IMR-90 (cell line): Measurements from ENCODE around the gene CLHC1. TPM values are rescaled to one million over a fixed set of nuclear protein-coding genes. Genes with fewer than 3 reads are reported as not detected.

Experiments used
- ATAC-seq: fragments of 200-7000 bp; cut with Tn5 transposase; 2 replicates; pipeline ENCODE4 v1.9.1; 2020; ENCODE audit warnings: low read depth, mild to moderate bottlenecking, moderate library complexity
- BruUV-seq: library from RNA; stranded (reverse); fragments of 400-500 nt; replicated peaks from 2 replicates; lab custom pipeline; 2021; lab: Mats Ljungman, UMichigan
- CTCF ChIA-PET: fragments of 300-600 bp; formaldehyde crosslinking; extraction: SDS; loops from one replicate; lab custom pipeline; 2021; ENCODE audit warnings: antibody characterized with exemption; lab: Yijun Ruan, JAX
- POLR2A ChIA-PET: fragments of 300-600 bp; sonication (Branson Sonifier 250); formaldehyde crosslinking; loops from one replicate; lab custom pipeline; 2022; ENCODE audit warnings: antibody characterized with exemption; ENCODE audit not compliant: unreplicated experiment; lab: Charles Lee
- DNase-seq: peaks from one replicate; pipeline ENCODE4 v3.0.0; 2013
- H2AFZ ChIP-seq: replicated peaks from 2 replicates; pipeline ENCODE3; 2013; ENCODE audit warnings: low read length, mild to moderate bottlenecking; ENCODE audit not compliant: poor library complexity
- H2AK5ac ChIP-seq: 2 replicates; pipeline ENCODE4 v1.6.1; 2013; ENCODE audit warnings: low read depth, low read length, inconsistent platforms
- H2AK9ac ChIP-seq: replicated peaks from 2 replicates; pipeline ENCODE3; 2013; ENCODE audit warnings: mild to moderate bottlenecking, low read depth, low read length, moderate library complexity; ENCODE audit not compliant: poor library complexity
- H2BK120ac ChIP-seq: 2 replicates; pipeline ENCODE4 v1.6.1; 2013; ENCODE audit warnings: low read depth, low read length, inconsistent platforms
- H2BK15ac ChIP-seq: 3 replicates; pipeline ENCODE4 v1.6.1; 2013; ENCODE audit warnings: low read depth, low read length, inconsistent platforms
- H2BK20ac ChIP-seq: 2 replicates; pipeline ENCODE4 v1.6.1; 2013; ENCODE audit warnings: low read depth, mild to moderate bottlenecking, inconsistent platforms, low read length, moderate library complexity
- H2BK5ac ChIP-seq: 2 replicates; pipeline ENCODE4 v1.6.1; 2013; ENCODE audit warnings: mild to moderate bottlenecking, low read depth, low read length, inconsistent platforms; ENCODE audit not compliant: poor library complexity, severe bottlenecking
- H3K14ac ChIP-seq: replicated peaks from 2 replicates; pipeline ENCODE4 v1.6.1; 2013; ENCODE audit warnings: low read depth, low read length, inconsistent platforms
- H3K18ac ChIP-seq: 2 replicates; pipeline ENCODE4 v1.6.1; 2013; ENCODE audit warnings: low read depth, low read length, control low read depth
- H3K23ac ChIP-seq: 2 replicates; pipeline ENCODE4 v1.6.1; 2013; ENCODE audit warnings: low read depth, low read length, inconsistent platforms
- H3K27ac ChIP-seq: 2 replicates; pipeline ENCODE4 v1.5.1; 2013; ENCODE audit warnings: mild to moderate bottlenecking, control low read depth, low read length; ENCODE audit not compliant: insufficient read depth
- H3K27me3 ChIP-seq: 2 replicates; pipeline ENCODE4 v1.6.1; 2013; ENCODE audit warnings: low read length; ENCODE audit not compliant: control insufficient read depth, insufficient read depth
- H3K36me3 ChIP-seq: 2 replicates; pipeline ENCODE4 v1.6.1; 2013; ENCODE audit warnings: low read length, mixed read lengths; ENCODE audit not compliant: control insufficient read depth, insufficient read depth
- H3K4ac ChIP-seq: 2 replicates; pipeline ENCODE4 v1.6.1; 2013; ENCODE audit warnings: low read depth, low read length, inconsistent platforms
- H3K4me1 ChIP-seq: 2 replicates; pipeline ENCODE4 v1.6.1; 2013; ENCODE audit warnings: low read length, mixed read lengths; ENCODE audit not compliant: control insufficient read depth, insufficient read depth
- H3K4me2 ChIP-seq: 2 replicates; pipeline ENCODE4 v1.6.1; 2013; ENCODE audit warnings: low read depth, mild to moderate bottlenecking, control low read depth, low read length, moderate library complexity
- H3K4me3 ChIP-seq: 2 replicates; pipeline ENCODE4 v1.5.1; 2013; ENCODE audit warnings: low read depth, mild to moderate bottlenecking, control low read depth, low read length, moderate library complexity; ENCODE audit not compliant: insufficient read depth
- H3K56ac ChIP-seq: 2 replicates; pipeline ENCODE4 v1.6.1; 2013; ENCODE audit warnings: low read length, inconsistent platforms; ENCODE audit not compliant: insufficient read depth; ENCODE audit errors: extremely low read depth
- H3K79me1 ChIP-seq, 2 experiments: 2 replicates each; pipeline ENCODE4 v1.6.1; 2013; ENCODE audit warnings: low read length in 2 of 2, inconsistent platforms in 1 of 2, low read depth in 1 of 2
- H3K9ac ChIP-seq: 2 replicates; pipeline ENCODE4 v1.6.1; 2013; ENCODE audit warnings: low read depth, low read length, control low read depth
- H3K9me1 ChIP-seq: 2 replicates; pipeline ENCODE4 v1.6.1; 2013; ENCODE audit warnings: low read length, inconsistent platforms; ENCODE audit not compliant: insufficient read depth
- H3K9me3 ChIP-seq: 2 replicates; pipeline ENCODE4 v1.6.1; 2013; ENCODE audit warnings: low read length; ENCODE audit not compliant: control insufficient read depth, insufficient read depth
- H4K20me1 ChIP-seq: 2 replicates; pipeline ENCODE4 v1.6.1; 2013; ENCODE audit warnings: low read length, inconsistent platforms; ENCODE audit not compliant: insufficient read depth
- H4K5ac ChIP-seq: 2 replicates; pipeline ENCODE4 v1.6.1; 2013; ENCODE audit warnings: mild to moderate bottlenecking, low read depth, low read length, control low read depth
- H4K8ac ChIP-seq, 2 experiments: 2 replicates each; pipeline ENCODE4 v1.6.1; 2013; ENCODE audit warnings: low read depth in 2 of 2, low read length in 2 of 2, control low read depth in 1 of 2, inconsistent platforms in 1 of 2
- H4K91ac ChIP-seq: 2 replicates; pipeline ENCODE4 v1.6.1; 2013; ENCODE audit warnings: low read depth, low read length, inconsistent platforms; ENCODE audit not compliant: insufficient read depth
- BHLHE40 ChIP-seq: fragments of 150-350 bp; IDR thresholded peaks from 2 replicates; pipeline ENCODE4 v1.6.1; 2016; ENCODE audit warnings: mild to moderate bottlenecking, low read depth, low read length
- CEBPB ChIP-seq: IDR thresholded peaks from 2 replicates; pipeline ENCODE4 v1.6.1; 2012; ENCODE audit warnings: low read depth, low read length, improper control_type of control experiment
- CTCF ChIP-seq: conservative IDR thresholded peaks from 2 replicates; pipeline ENCODE4 v1.5.1; 2012; ENCODE audit warnings: mild to moderate bottlenecking, low read depth, low read length, improper control_type of control experiment
- ELK1 ChIP-seq: fragments of 150-350 bp; IDR thresholded peaks from 2 replicates; pipeline ENCODE4 v1.6.1; 2016; ENCODE audit warnings: low read depth, mild to moderate bottlenecking, low read length, moderate library complexity, borderline replicate concordance
- FOS ChIP-seq: fragments of 150-350 bp; IDR thresholded peaks from 2 replicates; pipeline ENCODE4 v1.6.1; 2016; ENCODE audit warnings: low read depth, low read length
- MAFK ChIP-seq: IDR thresholded peaks from 2 replicates; pipeline ENCODE4 v1.6.1; 2012; ENCODE audit warnings: low read depth, low read length, improper control_type of control experiment
- MAZ ChIP-seq: IDR thresholded peaks from 2 replicates; pipeline ENCODE4 v1.6.1; 2012; ENCODE audit warnings: low read depth, mild to moderate bottlenecking, low read length, improper control_type of control experiment, moderate library complexity, borderline replicate concordance
- MXI1 ChIP-seq: IDR thresholded peaks from 2 replicates; pipeline ENCODE4 v1.6.1; 2012; ENCODE audit warnings: low read depth, mild to moderate bottlenecking, low read length, moderate library complexity, borderline replicate concordance
- NFE2L2 ChIP-seq: fragments of 150-350 bp; IDR thresholded peaks from 2 replicates; pipeline ENCODE4 v1.6.1; 2016; ENCODE audit warnings: low read depth, mild to moderate bottlenecking, low read length
- POLR2A ChIP-seq: IDR thresholded peaks from 2 replicates; pipeline ENCODE4 v1.6.1; 2012; ENCODE audit warnings: mild to moderate bottlenecking, low read depth, low read length
- RAD21 ChIP-seq: IDR thresholded peaks from 2 replicates; pipeline ENCODE4 v1.6.1; 2012; ENCODE audit warnings: low read length, improper control_type of control experiment
- RCOR1 ChIP-seq: IDR thresholded peaks from 2 replicates; pipeline ENCODE4 v1.6.1; 2012; ENCODE audit warnings: mild to moderate bottlenecking, low read length, improper control_type of control experiment; ENCODE audit not compliant: insufficient replicate concordance
- RFX5 ChIP-seq: IDR thresholded peaks from 2 replicates; pipeline ENCODE4 v1.8.0; 2012; ENCODE audit warnings: low read depth, mild to moderate bottlenecking, low read length, moderate library complexity
- SMC3 ChIP-seq: fragments of 150-350 bp; IDR thresholded peaks from 2 replicates; pipeline ENCODE4 v1.6.1; 2016; ENCODE audit warnings: low read depth, mild to moderate bottlenecking, antibody characterized with exemption, low read length, moderate library complexity
- USF2 ChIP-seq: fragments of 150-350 bp; IDR thresholded peaks from 2 replicates; pipeline ENCODE4 v1.6.1; 2017; ENCODE audit warnings: mild to moderate bottlenecking, antibody characterized with exemption, low read length, low read depth
- WGBS, 2 experiments: methylation state at CpG; one replicate each; pipeline versions ENCODE4 v1.1.5 to v1.1.7; 2013; ENCODE audit warnings: missing lambda C conversion rate in 2 of 2; ENCODE audit not compliant: insufficient read length in 1 of 2; ENCODE audit errors: extremely low coverage in 2 of 2; 5-methylcytosine and 5-hydroxymethylcytosine counted together
- dilution Hi-C: fragments of 300-500 bp; cut with HindIII; formaldehyde crosslinking; loops from one replicate; pipeline ENCODE4 v1.14.3; 2018; ENCODE audit warnings: low sequenced_read_pairs; ENCODE audit not compliant: unreplicated experiment
- in situ Hi-C: fragments of 300-500 bp; cut with MboI; formaldehyde crosslinking; loops from 3 replicates; pipeline ENCODE4 v1.14.3; 2019; ENCODE audit warnings: low sequenced_read_pairs, inconsistent platforms, mixed read lengths
- intact Hi-C: fragments of 100-400 bp; cut with micrococcal nuclease; formaldehyde crosslinking; loops from 2 replicates; pipeline ENCODE4 v1.10.0; 2022
- polyA plus RNA-seq, 3 experiments: library from polyadenylated mRNA; depleted of rRNA; stranded (reverse); fragments of >200 nt; gene quantifications; 2 replicates each; pipeline ENCODE4 v1.2.3, GENCODE V29; 2012; ENCODE audit warnings: low replicate concordance in 1 of 3
- total RNA-seq: library from RNA; depleted of rRNA; stranded (reverse); fragments of >200 nt; gene quantifications from 2 replicates; pipeline ENCODE4 v1.2.3, GENCODE V29; 2012

The CLHC1 gene
- total and polyA plus RNA-seq, 2 of the 4 experiments (the other 2 are of a cell fraction), result 2.3 to 5.3 TPM

GRCh38 chr2:55157474-55157884 lies 74.6 kb downstream of the CLHC1 start:
- DNase-seq, result peak; percentile 63
- H3K23ac ChIP-seq, result peak overlapping the region; percentile 87
- H3K79me1 ChIP-seq, result peaks cover 16 to 41% of the 10 kb centered on the region in 2 experiments; a peak in 3 of 4 replicates
- H2AK5ac ChIP-seq, result peak overlapping the region; percentile 94
- POLR2A ChIA-PET, result no interaction called here
- peaks cover 45% of the 10 kb centered on the region for H3K9me1 ChIP-seq
- no peak overlapping the region for H3K9ac ChIP-seq
- H3K27me3 ChIP-seq, result no peaks in the 10 kb centered on the region
- H3K18ac ChIP-seq, result peak overlapping the region; percentile 91
- H2BK120ac ChIP-seq, result peak overlapping the region; percentile 98
- H3K4me2 ChIP-seq, result no peak overlapping the region
- BruUV-seq, result no TSS peak
- peak overlapping the region; percentile 96 for H3K14ac ChIP-seq
- H4K5ac ChIP-seq, result peak overlapping the region; percentile 62
- intact Hi-C loops, result no loop called here
- H3K4me1 ChIP-seq, result peaks cover 51% of the 10 kb centered on the region
- H2BK5ac ChIP-seq, result peak overlapping the region; percentile 90
- peaks cover 3% of the 10 kb centered on the region; the same call in 1 of the 2 replicates for H4K20me1 ChIP-seq
- H2AK9ac ChIP-seq, result peak overlapping the region; percentile 56
- H4K8ac ChIP-seq, result peak overlapping the region; percentile 66 to 85; a peak in 3 of 4 replicates
- in situ Hi-C loops, result no loop called here
- peak overlapping the region; percentile 94 for H4K91ac ChIP-seq
- peak overlapping the region; percentile 94 for H3K4ac ChIP-seq
- H3K27ac ChIP-seq, result peak overlapping the region; percentile 97; the same call in 1 of the 2 replicates
- no peaks in the 10 kb centered on the region for H3K36me3 ChIP-seq
- H3K56ac ChIP-seq, result peak overlapping the region; percentile 14; the same call in 1 of the 2 replicates
- peak overlapping the region; percentile 88 for H2BK20ac ChIP-seq
- peak; percentile 5; the same call in 1 of the 2 replicates for ATAC-seq
- H3K4me3 ChIP-seq, result no peak overlapping the region
- CTCF ChIA-PET, result interaction anchor here (0.6 kb wide), 1 partner anchor 632 kb away, joined by 3 read pairs; no protein-coding TSS in a partner anchor
- H3K9me3 ChIP-seq, result no peaks in the 10 kb centered on the region
- H2AFZ ChIP-seq, result peak overlapping the region; percentile 64
- WGBS, 2 experiments, result no CpG with 5 or more reads among the region's 2 CpGs
- peak overlapping the region; percentile 97; the same call in 2 of the 3 replicates for H2BK15ac ChIP-seq
- dilution Hi-C loops, result loop anchor here (25.0 kb wide), 1 partner anchor 145 kb away; no protein-coding TSS in a partner anchor
- TF ChIP-seq ELK1 (no peak), MAFK (no peak), RAD21 (peak; percentile 24; the same call in 1 of the 2 replicates), RFX5 (no peak), MAZ (no peak), SMC3 (peak; percentile 34; the same call in 1 of the 2 replicates), USF2 (no peak), RCOR1 (no peak), POLR2A (no peak), BHLHE40 (no peak), CTCF (peak; percentile 24; the same call in 1 of the 2 replicates), NFE2L2 (no peak), FOS (no peak), MXI1 (no peak), CEBPB (peak; percentile 38; the same call in 1 of the 2 replicates)
